Panc1 (cell line): ENCODE data around the gene EBP. TPM values are rescaled to one million over a fixed set of nuclear protein-coding genes. Genes with fewer than 3 reads are reported as not detected.

ENCODE experiments used
- ATAC-seq: fragments of 200-7000 bp; cut with Tn5 transposase; 2 replicates; pipeline ENCODE4 v1.9.1; 2020; ENCODE audit warnings: mild to moderate bottlenecking, moderate library complexity
- BruUV-seq: library from RNA; stranded (reverse); fragments of 400-500 nt; replicated peaks from 2 replicates; lab custom pipeline; 2021; lab: Mats Ljungman, UMichigan
- CTCF ChIA-PET: fragments of 300-600 bp; sonication (Branson Sonifier 250); formaldehyde crosslinking; loops from one replicate; lab custom pipeline; 2022; ENCODE audit warnings: antibody characterized with exemption; lab: Charles Lee
- POLR2A ChIA-PET: fragments of 300-600 bp; sonication (Branson Sonifier 250); formaldehyde crosslinking; loops from one replicate; lab custom pipeline; 2022; ENCODE audit warnings: antibody characterized with exemption; lab: Charles Lee
- DNase-seq: peaks from one replicate; pipeline ENCODE4 v3.0.0-alpha.2; 2010; ENCODE audit warnings: low read depth, low spot score
- H3K27ac ChIP-seq: 2 replicates; pipeline ENCODE4 v1.5.1; 2011; ENCODE audit warnings: mild to moderate bottlenecking, low read length, inconsistent platforms
- H3K27me3 ChIP-seq: fragments of 200-500 bp; sonication (Bioruptor generic); 2 replicates; pipeline ENCODE4 v1.6.0; 2014; ENCODE audit warnings: low read length, inconsistent platforms; ENCODE audit not compliant: control insufficient read depth, insufficient read depth
- H3K36me3 ChIP-seq: fragments of 200-500 bp; sonication (Bioruptor generic); 2 replicates; pipeline ENCODE4 v1.5.1; 2014; ENCODE audit warnings: inconsistent platforms, mild to moderate bottlenecking, low read length, moderate library complexity; ENCODE audit not compliant: control insufficient read depth, insufficient read depth
- H3K4me1 ChIP-seq: 2 replicates; pipeline ENCODE4 v1.5.1; 2011; ENCODE audit warnings: inconsistent platforms, mild to moderate bottlenecking, low read length, moderate library complexity; ENCODE audit not compliant: control insufficient read depth, insufficient read depth
- H3K4me3 ChIP-seq, 2 experiments: 2 replicates each; pipeline ENCODE4 v1.5.1; 2011 to 2012; ENCODE audit warnings: low read depth in 2 of 2, low read length in 2 of 2, mild to moderate bottlenecking in 2 of 2, inconsistent platforms in 1 of 2, moderate library complexity in 1 of 2
- H3K9me3 ChIP-seq: fragments of 200-500 bp; sonication (Bioruptor generic); 2 replicates; pipeline ENCODE4 v1.5.1; 2014; ENCODE audit warnings: low read depth, mild to moderate bottlenecking, inconsistent platforms, low read length, moderate library complexity; ENCODE audit not compliant: control insufficient read depth, insufficient read depth
- POLR2AphosphoS5 ChIP-seq: IDR thresholded peaks from 2 replicates; pipeline ENCODE4 v1.6.1; 2012; ENCODE audit warnings: mild to moderate bottlenecking, low read depth, low read length, moderate library complexity
- SIN3A ChIP-seq: IDR thresholded peaks from 2 replicates; pipeline ENCODE4 v1.6.1; 2012; ENCODE audit warnings: low read depth, mild to moderate bottlenecking, low read length, moderate library complexity, borderline replicate concordance; ENCODE audit not compliant: insufficient read depth
- TCF7L2 ChIP-seq: IDR thresholded peaks from 2 replicates; pipeline ENCODE4 v1.6.1; 2011; ENCODE audit warnings: mild to moderate bottlenecking, low read depth, low read length, inconsistent platforms
- in situ Hi-C: cut with HindIII; loops from 2 replicates; pipeline ENCODE4 v1.10.0; 2016; ENCODE audit warnings: low sequenced_read_pairs, low pct_unique_long_range_greater_than_20kb
- intact Hi-C: fragments of 100-400 bp; cut with micrococcal nuclease; formaldehyde crosslinking; loops from one replicate; pipeline ENCODE4 v1.10.0; 2022; ENCODE audit not compliant: unreplicated experiment
- total RNA-seq: library from RNA; stranded (reverse); gene quantifications from one replicate; pipeline ENCODE4 v1.2.1, GENCODE V29; 2021; ENCODE audit not compliant: unreplicated experiment
- TF ChIP-seq, protein P1 (sequence below), 2 experiments: IDR thresholded peaks; 2 replicates each; pipeline ENCODE4 v1.6.1; 2011 to 2012; ENCODE audit warnings: low read depth in 2 of 2, control low read depth in 1 of 2, low read length in 1 of 2, mild to moderate bottlenecking in 1 of 2, moderate library complexity in 1 of 2; ENCODE audit not compliant: insufficient read depth in 1 of 2
- TF ChIP-seq, protein P2 (sequence below): fragments of 450-650 bp; IDR thresholded peaks from 2 replicates; pipeline ENCODE4 v1.5.1; 2017; ENCODE audit warnings: mild to moderate bottlenecking

Gene EBP
- total RNA-seq, 1 experiment from 2014 or later = 157 TPM

- ChIA-PET POLR2A (no interaction called here), CTCF (no interaction called here)
- in situ Hi-C loops (no loop called here), intact Hi-C loops (no loop called here)
- Histone ChIP-seq H3K27me3 (no peaks in the 10 kb centered on the region), H3K36me3 (no peaks in the 10 kb centered on the region), H3K4me3 (no peak overlapping the region), H3K27ac (no peak overlapping the region), H3K4me1 (no peaks in the 10 kb centered on the region), H3K9me3 (no peaks in the 10 kb centered on the region)
- TF ChIP-seq TCF7L2 (no peak), POLR2AphosphoS5 (no peak), SIN3A (no peak)
- TF ChIP-seq, protein P1, sequence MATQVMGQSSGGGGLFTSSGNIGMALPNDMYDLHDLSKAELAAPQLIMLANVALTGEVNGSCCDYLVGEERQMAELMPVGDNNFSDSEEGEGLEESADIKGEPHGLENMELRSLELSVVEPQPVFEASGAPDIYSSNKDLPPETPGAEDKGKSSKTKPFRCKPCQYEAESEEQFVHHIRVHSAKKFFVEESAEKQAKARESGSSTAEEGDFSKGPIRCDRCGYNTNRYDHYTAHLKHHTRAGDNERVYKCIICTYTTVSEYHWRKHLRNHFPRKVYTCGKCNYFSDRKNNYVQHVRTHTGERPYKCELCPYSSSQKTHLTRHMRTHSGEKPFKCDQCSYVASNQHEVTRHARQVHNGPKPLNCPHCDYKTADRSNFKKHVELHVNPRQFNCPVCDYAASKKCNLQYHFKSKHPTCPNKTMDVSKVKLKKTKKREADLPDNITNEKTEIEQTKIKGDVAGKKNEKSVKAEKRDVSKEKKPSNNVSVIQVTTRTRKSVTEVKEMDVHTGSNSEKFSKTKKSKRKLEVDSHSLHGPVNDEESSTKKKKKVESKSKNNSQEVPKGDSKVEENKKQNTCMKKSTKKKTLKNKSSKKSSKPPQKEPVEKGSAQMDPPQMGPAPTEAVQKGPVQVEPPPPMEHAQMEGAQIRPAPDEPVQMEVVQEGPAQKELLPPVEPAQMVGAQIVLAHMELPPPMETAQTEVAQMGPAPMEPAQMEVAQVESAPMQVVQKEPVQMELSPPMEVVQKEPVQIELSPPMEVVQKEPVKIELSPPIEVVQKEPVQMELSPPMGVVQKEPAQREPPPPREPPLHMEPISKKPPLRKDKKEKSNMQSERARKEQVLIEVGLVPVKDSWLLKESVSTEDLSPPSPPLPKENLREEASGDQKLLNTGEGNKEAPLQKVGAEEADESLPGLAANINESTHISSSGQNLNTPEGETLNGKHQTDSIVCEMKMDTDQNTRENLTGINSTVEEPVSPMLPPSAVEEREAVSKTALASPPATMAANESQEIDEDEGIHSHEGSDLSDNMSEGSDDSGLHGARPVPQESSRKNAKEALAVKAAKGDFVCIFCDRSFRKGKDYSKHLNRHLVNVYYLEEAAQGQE (IDR thresholded peaks at IDR 0.05; ENCODE audit: insufficient read depth in 1 of 2, low read depth in 2 of 2, low read length in 1 of 2) = no peak
- TF ChIP-seq, protein P2, sequence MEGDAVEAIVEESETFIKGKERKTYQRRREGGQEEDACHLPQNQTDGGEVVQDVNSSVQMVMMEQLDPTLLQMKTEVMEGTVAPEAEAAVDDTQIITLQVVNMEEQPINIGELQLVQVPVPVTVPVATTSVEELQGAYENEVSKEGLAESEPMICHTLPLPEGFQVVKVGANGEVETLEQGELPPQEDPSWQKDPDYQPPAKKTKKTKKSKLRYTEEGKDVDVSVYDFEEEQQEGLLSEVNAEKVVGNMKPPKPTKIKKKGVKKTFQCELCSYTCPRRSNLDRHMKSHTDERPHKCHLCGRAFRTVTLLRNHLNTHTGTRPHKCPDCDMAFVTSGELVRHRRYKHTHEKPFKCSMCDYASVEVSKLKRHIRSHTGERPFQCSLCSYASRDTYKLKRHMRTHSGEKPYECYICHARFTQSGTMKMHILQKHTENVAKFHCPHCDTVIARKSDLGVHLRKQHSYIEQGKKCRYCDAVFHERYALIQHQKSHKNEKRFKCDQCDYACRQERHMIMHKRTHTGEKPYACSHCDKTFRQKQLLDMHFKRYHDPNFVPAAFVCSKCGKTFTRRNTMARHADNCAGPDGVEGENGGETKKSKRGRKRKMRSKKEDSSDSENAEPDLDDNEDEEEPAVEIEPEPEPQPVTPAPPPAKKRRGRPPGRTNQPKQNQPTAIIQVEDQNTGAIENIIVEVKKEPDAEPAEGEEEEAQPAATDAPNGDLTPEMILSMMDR = no peak
- ATAC-seq (no peak), DNase-seq (no peak)
- no TSS peak for BruUV-seq
Observed at GRCh38 chrX:48560681-48561080, 39.1 kb downstream of the EBP start.

DNA sequence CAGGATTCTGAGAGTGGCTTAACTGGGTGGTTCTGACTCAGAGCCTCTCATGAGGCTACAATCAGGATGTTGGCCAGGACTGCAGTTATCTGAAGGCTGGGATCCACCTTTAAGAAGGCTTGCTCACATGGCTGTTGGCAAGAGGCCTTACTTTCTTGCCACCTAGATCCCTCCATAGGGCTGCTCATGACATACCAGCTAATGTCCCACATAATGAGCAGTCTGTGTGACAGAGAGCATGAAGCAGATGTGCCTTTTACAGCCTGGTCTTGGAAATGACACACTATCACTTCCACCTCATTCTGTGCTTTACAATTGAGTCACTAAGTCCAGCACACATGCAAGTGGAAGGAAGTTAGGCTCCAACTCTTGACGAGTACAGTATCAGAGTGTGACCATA, 48.4 kb downstream of the EBP start:
- no TSS peak for BruUV-seq
- H3K9me3 ChIP-seq = no peaks in the 10 kb centered on the region
- ChIA-PET POLR2A (no interaction called here), CTCF (no interaction called here)
- TF ChIP-seq, protein P2 = no peak
- TF ChIP-seq TCF7L2 = no peak
- DNase-seq (no peak), ATAC-seq (no peak)
- H3K4me3 ChIP-seq = no peak overlapping the region
- in situ Hi-C loops (no loop called here), intact Hi-C loops (no loop called here)
- H3K4me1 ChIP-seq = no peaks in the 10 kb centered on the region
- H3K36me3 ChIP-seq = peaks cover under 1% of the 10 kb centered on the region
- H3K27me3 ChIP-seq = no peaks in the 10 kb centered on the region
- no peak overlapping the region for H3K27ac ChIP-seq
